ENCODE data around the gene TACR1. TPM values are rescaled to one million over a fixed set of nuclear protein-coding genes. Genes with fewer than 3 reads are reported as not detected.

The TACR1 gene
- total and polyA plus RNA-seq, 2 of the 4 experiments (the other 2 are of a cell fraction), result under 0.01 to 0.09 TPM

- Histone ChIP-seq H3K4ac (ENCODE audit: low read depth, low read length) (no peak overlapping the region), H3K9me1 (ENCODE audit: insufficient read depth, low read length) (no peaks in the 10 kb centered on the region), H3K9ac (ENCODE audit: low read depth, low read length) (no peak overlapping the region), H3K79me1 (ENCODE audit: low read depth in 1 of 2, low read length in 2 of 2) (no peaks in the 10 kb centered on the region), H3K36me3 (ENCODE audit: control insufficient read depth, insufficient read depth, low read length) (no peaks in the 10 kb centered on the region), H2BK15ac (ENCODE audit: low read depth, low read length) (no peak overlapping the region), H3K9me3 (ENCODE audit: control insufficient read depth, insufficient read depth, low read length) (no peaks in the 10 kb centered on the region), H4K5ac (ENCODE audit: low read depth, low read length) (no peak overlapping the region), H3K27me3 (ENCODE audit: control insufficient read depth, insufficient read depth, low read length) (peaks cover 25% of the 10 kb centered on the region), H2BK20ac (ENCODE audit: low read depth, low read length) (no peak overlapping the region), H4K91ac (ENCODE audit: insufficient read depth, low read depth, low read length) (no peak overlapping the region), H2BK5ac (ENCODE audit: low read depth, low read length, poor library complexity, severe bottlenecking) (no peak overlapping the region), H2AK5ac (ENCODE audit: low read depth, low read length) (no peak overlapping the region), H3K18ac (ENCODE audit: low read depth, low read length) (no peak overlapping the region), H3K14ac (replicated peaks; ENCODE audit: low read depth, low read length) (no peak overlapping the region), H3K27ac (ENCODE audit: insufficient read depth, low read length) (no peak overlapping the region), H3K4me3 (ENCODE audit: insufficient read depth, low read depth, low read length) (no peak overlapping the region), H2BK120ac (ENCODE audit: low read depth, low read length) (no peak overlapping the region), H3K4me2 (ENCODE audit: low read depth, low read length) (no peak overlapping the region), H2AK9ac (replicated peaks; ENCODE audit: low read depth, low read length, poor library complexity) (no peak overlapping the region), H3K4me1 (ENCODE audit: control insufficient read depth, insufficient read depth, low read length) (no peaks in the 10 kb centered on the region), H2AFZ (replicated peaks; ENCODE audit: low read length, poor library complexity) (no peak overlapping the region), H4K8ac (ENCODE audit: low read depth in 2 of 2, low read length in 2 of 2) (no peak overlapping the region), H3K23ac (ENCODE audit: low read depth, low read length) (no peak overlapping the region), H3K56ac (ENCODE audit: extremely low read depth, insufficient read depth, low read length) (no peak overlapping the region), H4K20me1 (ENCODE audit: insufficient read depth, low read length) (no peaks in the 10 kb centered on the region)
- intact Hi-C loops (cut with micrococcal nuclease) (loop anchor here (5.0 kb wide), 1 partner anchor 425 kb away; no protein-coding TSS in a partner anchor), dilution Hi-C loops (cut with HindIII; ENCODE audit: low sequenced_read_pairs, unreplicated experiment) (no loop called here), in situ Hi-C loops (cut with MboI; ENCODE audit: low sequenced_read_pairs) (loop anchor here (5.0 to 25.0 kb wide), 2 partner anchors 200 to 410 kb away; no protein-coding TSS in a partner anchor)
- no peak for DNase-seq
- CTCF ChIA-PET, result interaction anchor here (1.2 kb wide), 1 partner anchor 12 kb away, joined by 3 read pairs; no protein-coding TSS in a partner anchor
- TF ChIP-seq ELK1 (IDR thresholded peaks at IDR 0.05; ENCODE audit: borderline replicate concordance, low read depth, low read length) (no peak), SMC3 (IDR thresholded peaks at IDR 0.05; ENCODE audit: low read depth, low read length) (no peak), POLR2A (IDR thresholded peaks at IDR 0.05; ENCODE audit: low read depth, low read length) (no peak), FOS (IDR thresholded peaks at IDR 0.05; ENCODE audit: low read depth, low read length) (no peak), CHD1 (IDR thresholded peaks at IDR 0.05; ENCODE audit: low read depth, low read length) (no peak), RFX5 (IDR thresholded peaks at IDR 0.05; ENCODE audit: low read depth, low read length) (no peak), CTCF (conservative IDR thresholded peaks at IDR 0.05; ENCODE audit: low read depth, low read length) (no peak), CEBPB (IDR thresholded peaks at IDR 0.05; ENCODE audit: low read depth, low read length) (no peak), MAZ (IDR thresholded peaks at IDR 0.05; ENCODE audit: borderline replicate concordance, low read depth, low read length) (no peak), MAFK (IDR thresholded peaks at IDR 0.05; ENCODE audit: low read depth, low read length) (no peak)
- WGBS, 2 experiments (ENCODE audit: extremely low coverage in 2 of 2, insufficient read length in 1 of 2), result no CpG with 5 or more reads among the region's 2 CpGs
- BruUV-seq (replicated peaks), result no TSS peak
- no peak for ATAC-seq (ENCODE audit: low read depth)
- POLR2A ChIA-PET (ENCODE audit: unreplicated experiment), result no interaction called here
Measured at GRCh38 chr2:75202359-75202758, 3.0 kb upstream of the TACR1 start.
